ENCODE data around the gene IL17RB. TPM values are rescaled to one million over a fixed set of nuclear protein-coding genes. Genes with fewer than 3 reads are reported as not detected.

IL17RB gene
- total RNA-seq, 1 experiment from 2014 or later, result 9.8 TPM

GRCh38 chr3:53817211-53817610, 29.2 kb upstream of the IL17RB start:
- Histone ChIP-seq H3K23ac (ENCODE audit: insufficient read length, low read depth, low read length) (no peak overlapping the region), H4K91ac (ENCODE audit: insufficient read length, low read depth, low read length) (no peak overlapping the region), H3K4me2 (ENCODE audit: insufficient read depth, insufficient read length, low read length) (no peak overlapping the region), H2BK20ac (ENCODE audit: low read depth, low read length, poor library complexity, severe bottlenecking) (no peak overlapping the region), H3K18ac (ENCODE audit: insufficient read length, low read depth, low read length) (no peak overlapping the region), H3K79me2 (ENCODE audit: insufficient read depth, low read length) (no peaks in the 10 kb centered on the region), H3K9me3 (ENCODE audit: control insufficient read depth, low read depth, low read length) (no peaks in the 10 kb centered on the region), H3K4ac (ENCODE audit: low read depth, low read length) (no peak overlapping the region), H4K5ac (ENCODE audit: insufficient read length, low read depth, low read length) (no peak overlapping the region), H3K56ac (ENCODE audit: insufficient read length, low read depth, low read length) (no peak overlapping the region), H3K23me2 (ENCODE audit: insufficient read length, low read depth, low read length, poor library complexity, severe bottlenecking) (no peaks in the 10 kb centered on the region), H4K8ac (replicated peaks; ENCODE audit: insufficient read length, low read depth, low read length) (no peak overlapping the region), H2BK5ac (ENCODE audit: insufficient read length, low read length) (no peak overlapping the region), H3K4me1 (ENCODE audit: insufficient read depth, low read length) (no peaks in the 10 kb centered on the region), H2AK5ac (ENCODE audit: insufficient read length, low read length) (no peak overlapping the region), H3T11ph (ENCODE audit: low read length) (no peak overlapping the region), H2BK15ac (ENCODE audit: low read depth, low read length) (no peak overlapping the region), H4K20me1 (ENCODE audit: control insufficient read depth, insufficient read depth, insufficient read length) (no peaks in the 10 kb centered on the region), H3K79me1 (ENCODE audit: insufficient read depth, low read depth, low read length, poor library complexity, severe bottlenecking) (no peaks in the 10 kb centered on the region), H2BK120ac (ENCODE audit: low read depth, low read length, poor library complexity, severe bottlenecking) (no peak overlapping the region), H2BK12ac (ENCODE audit: insufficient read length, low read depth, low read length) (no peak overlapping the region), H3K14ac (ENCODE audit: insufficient read depth, low read length) (no peak overlapping the region), H3K27me3 (ENCODE audit: insufficient read depth, low read length) (no peaks in the 10 kb centered on the region), H3K9ac (ENCODE audit: extremely low read depth, insufficient read length, low read length) (no peak overlapping the region), H3K27ac (ENCODE audit: insufficient read length, low read depth, low read length) (no peak overlapping the region), H2AFZ (ENCODE audit: low read length) (no peak overlapping the region)
- WGBS (ENCODE audit: extremely low coverage, insufficient read length, low lambda C conversion rate), result no CpG with 5 or more reads among the region's 6 CpGs
- no peaks in the 10 kb centered on the region; the same call in 1 of the 2 replicates for H3K27me3 Mint-ChIP-seq (ENCODE audit: low read depth)
- H3K36me3 Mint-ChIP-seq (ENCODE audit: insufficient read depth in 1 of 3, low read depth in 3 of 3), result peaks cover 0 to 31% (median 18%) of the 10 kb centered on the region in 3 experiments; a peak in 6 of 7 replicates
- DNase-seq, result no peak
- H3K9me3 Mint-ChIP-seq, result no peaks in the 10 kb centered on the region
- H3K27ac Mint-ChIP-seq, result no peak overlapping the region
- TF ChIP-seq CTCF (conservative IDR thresholded peaks at IDR 0.05), result no peak
- no peak overlapping the region for H3K4me3 Mint-ChIP-seq
- H3K4me1 Mint-ChIP-seq, result no peaks in the 10 kb centered on the region; a peak in 1 of 4 replicates

All from H9 (cell line).